ENCODE measurements around the gene RREB1.

GRCh38 chr6:7195339-7196018, 87.7 kb downstream of the RREB1 start:
- TF ChIP-seq EZH2 (IDR thresholded peaks at IDR 0.05; ENCODE audit: insufficient read depth, poor library complexity, severe bottlenecking) (no peak), EZH2phosphoT487 (IDR thresholded peaks at IDR 0.05; ENCODE audit: insufficient read depth, low read depth) (no peak)
